K562 (cell line): Measurements from ENCODE around the gene ANKH. TPM values are rescaled to one million over a fixed set of nuclear protein-coding genes. Genes with fewer than 3 reads are reported as not detected.

Experiments used
- CEBPG ChIP-seq, 3 experiments: fragments of 200-800 bp in 1 of 3; sonication (Bioruptor generic) in 1 of 3; sonication (generic) in 1 of 3; formaldehyde crosslinking in 1 of 3; IDR thresholded peaks in 2 of 3; conservative IDR thresholded peaks in 1 of 3; 2 replicates each; pipeline versions ENCODE4 v1.6.1 to v1.8.0; 2016 to 2022; ENCODE audit warnings: missing compliant biosample characterization in 2 of 3, missing genetic modification characterization in 2 of 3, mild to moderate bottlenecking in 1 of 3, missing genetic modification reagents in 1 of 3
- CHD1 ChIP-seq: fragments of 200-600 bp; sonication (generic); IDR thresholded peaks from one replicate; pipeline ENCODE4 v1.6.1; 2012; ENCODE audit warnings: mild to moderate bottlenecking, moderate library complexity, low read length, inconsistent platforms
- CHD7 ChIP-seq: fragments of 200-600 bp; sonication (generic); IDR thresholded peaks from one replicate; pipeline ENCODE4 v1.6.1; 2012; ENCODE audit warnings: mild to moderate bottlenecking, low read depth, low read length, inconsistent platforms
- CREBBP ChIP-seq: IDR thresholded peaks from one replicate; pipeline ENCODE4 v1.6.1; 2012; ENCODE audit warnings: low read depth, mild to moderate bottlenecking, control low read depth, inconsistent platforms, low read length
- MYC ChIP-seq, 2 experiments: fragments of 250-450 bp in 1 of 2; sonication (Bioruptor Pico) in 1 of 2; IDR thresholded peaks; 2 replicates each; pipeline versions ENCODE4 v1.5.1 to v1.6.1; 2012 to 2021; ENCODE audit warnings: low read depth in 2 of 2, borderline replicate concordance in 1 of 2, improper control_type of control experiment in 1 of 2, low read length in 1 of 2, mild to moderate bottlenecking in 1 of 2, moderate library complexity in 1 of 2
- RAD21 ChIP-seq, 2 experiments: fragments of 250-450 bp in 1 of 2; fragments of 450-650 bp in 1 of 2; sonication (Bioruptor Pico) in 1 of 2; formaldehyde crosslinking in 1 of 2; IDR thresholded peaks in 1 of 2; conservative IDR thresholded peaks in 1 of 2; 2 replicates each; pipeline versions ENCODE4 v1.4.0 to v1.8.0; 2020 to 2022; ENCODE audit warnings: mild to moderate bottlenecking in 2 of 2, moderate library complexity in 1 of 2
- RBM39 ChIP-seq: fragments of 200-400 bp; formaldehyde crosslinking; optimal IDR thresholded peaks from 2 replicates; pipeline ENCODE3; 2018; ENCODE audit warnings: low read depth, low read length
- STAT6 ChIP-seq: sonication (generic); formaldehyde crosslinking; IDR thresholded peaks from 2 replicates; pipeline ENCODE4 v1.8.1; 2023; ENCODE audit warnings: mild to moderate bottlenecking, missing genetic modification reagents
- TRIM25 ChIP-seq: fragments of 450-650 bp; IDR thresholded peaks from 2 replicates; pipeline ENCODE4 v1.7.0; 2016; ENCODE audit warnings: borderline replicate concordance
- ZNF124 ChIP-seq: sonication (generic); formaldehyde crosslinking; IDR thresholded peaks from 2 replicates; pipeline ENCODE4 v1.8.1; 2022; ENCODE audit warnings: missing genetic modification reagents
- ZNF140 ChIP-seq: fragments of 250-450 bp; sonication (Bioruptor Pico); IDR thresholded peaks from 2 replicates; pipeline ENCODE4 v1.8.0; 2021; ENCODE audit warnings: moderate library complexity, mild to moderate bottlenecking, inconsistent platforms
- polyA plus RNA-seq, 8 experiments: library from polyadenylated mRNA; depleted of rRNA in 4 of 8; stranded (reverse) in 5 of 8; unstranded in 3 of 8; fragments of >200 nt; fragmentation: Nextera tagmentation in 2 of 8; fragmentation: Illumina TruSeq in 1 of 8; extraction: Ambion mirVana in 2 of 8; extraction: Trizol in 1 of 8; gene quantifications; 2 replicates each; pipeline versions ENCODE4 v1.2.1 to v1.2.3, GENCODE V29; 2011 to 2014; ENCODE audit warnings: inconsistent platforms in 1 of 8, missing spikeins in 1 of 8
- total RNA-seq, 7 experiments: library from RNA; depleted of rRNA in 6 of 7; stranded (reverse); fragments of >200 nt in 6 of 7; fragmentation: Illumina TruSeq in 2 of 7; extraction: Trizol in 2 of 7; gene quantifications; 2 replicates each; pipeline versions ENCODE4 v1.2.1 to v1.2.3, GENCODE V29; 2011 to 2021; ENCODE audit warnings: low replicate concordance in 1 of 7

Gene ANKH
- total and polyA plus RNA-seq, 9 of the 15 experiments (the other 6 are each of a cell fraction or from before 2014, with no cell fraction given): 0.79 to 12.2 (median 4.5) TPM

- TF ChIP-seq CEBPG (CRISPR knock-in tag; IDR thresholded peaks at IDR 0.05): no peak
- no peak for TF ChIP-seq CEBPG (tag; conservative IDR thresholded peaks at IDR 0.05 in 1 of 2, IDR thresholded peaks at IDR 0.05 in 1 of 2)
- no peak for TF ChIP-seq TRIM25
- TF ChIP-seq MYC (IDR thresholded peaks at IDR 0.05; ENCODE audit: low read depth, low read length): peak; percentile 23; the same call in 1 of the 2 replicates
- TF ChIP-seq MYC (CRISPR knock-in tag; IDR thresholded peaks at IDR 0.05; ENCODE audit: borderline replicate concordance, low read depth): no peak
- TF ChIP-seq CREBBP: no peak
- no peak for TF ChIP-seq RAD21 (CRISPR knock-in tag; conservative IDR thresholded peaks at IDR 0.05 in 1 of 2, IDR thresholded peaks at IDR 0.05 in 1 of 2)
- no peak for TF ChIP-seq ZNF124 (CRISPR knock-in tag)
- TF ChIP-seq RBM39: no peak
- TF ChIP-seq STAT6: no peak
- TF ChIP-seq ZNF140 (CRISPR knock-in tag): no peak
- no peak for TF ChIP-seq CHD7
- TF ChIP-seq CHD1: no peak
Measured at GRCh38 chr5:14665949-14666348, 205.6 kb downstream of the ANKH start (continued).
